IPS-20b (cell line): ENCODE data around the gene DPYD.

Experiments used
- H3K27ac ChIP-seq: one replicate; pipeline ENCODE4 v1.5.1; 2013; ENCODE audit warnings: low read length
- H3K27me3 ChIP-seq: 2 replicates; pipeline ENCODE4 v1.6.1; 2013; ENCODE audit warnings: mild to moderate bottlenecking, low read length, inconsistent platforms; ENCODE audit not compliant: insufficient read depth
- H3K36me3 ChIP-seq: 2 replicates; pipeline ENCODE4 v1.6.1; 2013; ENCODE audit warnings: low read depth, mild to moderate bottlenecking, inconsistent platforms, low read length, moderate library complexity; ENCODE audit not compliant: insufficient read depth
- H3K4me1 ChIP-seq: 2 replicates; pipeline ENCODE4 v1.6.1; 2013; ENCODE audit warnings: mild to moderate bottlenecking, control low read depth, inconsistent platforms, low read length, moderate library complexity; ENCODE audit not compliant: insufficient read depth
- H3K4me3 ChIP-seq: 2 replicates; pipeline ENCODE4 v1.5.1; 2013; ENCODE audit warnings: mild to moderate bottlenecking, low read length, inconsistent platforms
- H3K9ac ChIP-seq: 2 replicates; pipeline ENCODE4 v1.6.1; 2013; ENCODE audit warnings: low read depth, mild to moderate bottlenecking, inconsistent platforms, low read length, moderate library complexity
- H3K9me3 ChIP-seq: 2 replicates; pipeline ENCODE4 v1.6.1; 2013; ENCODE audit warnings: mild to moderate bottlenecking, low read depth, low read length, inconsistent platforms; ENCODE audit not compliant: insufficient read depth

The DPYD gene

GRCh38 chr1:97677702-97678101, 243.1 kb downstream of the DPYD start:
- H3K9me3 ChIP-seq = no peaks in the 10 kb centered on the region
- H3K4me1 ChIP-seq = no peaks in the 10 kb centered on the region
- no peak overlapping the region for H3K9ac ChIP-seq
- no peak overlapping the region for H3K4me3 ChIP-seq
- H3K36me3 ChIP-seq = no peaks in the 10 kb centered on the region
- H3K27ac ChIP-seq = no peak overlapping the region
- no peaks in the 10 kb centered on the region for H3K27me3 ChIP-seq

GRCh38 chr1:97674517-97674916, 246.3 kb downstream of the DPYD start:
- Histone ChIP-seq H3K9ac (no peak overlapping the region), H3K36me3 (no peaks in the 10 kb centered on the region), H3K27ac (no peak overlapping the region), H3K27me3 (no peaks in the 10 kb centered on the region), H3K4me3 (no peak overlapping the region), H3K4me1 (no peaks in the 10 kb centered on the region), H3K9me3 (no peaks in the 10 kb centered on the region)

- H3K4me3 ChIP-seq = no peak overlapping the region
- no peaks in the 10 kb centered on the region for H3K36me3 ChIP-seq
- H3K4me1 ChIP-seq = no peaks in the 10 kb centered on the region; the same call in 1 of the 2 replicates
- no peak overlapping the region for H3K9ac ChIP-seq
- no peaks in the 10 kb centered on the region for H3K27me3 ChIP-seq
- H3K27ac ChIP-seq = no peak overlapping the region
- H3K9me3 ChIP-seq = no peaks in the 10 kb centered on the region
Measured at GRCh38 chr1:97668945-97669344, 251.9 kb downstream of the DPYD start.

GRCh38 chr1:97660431-97661105, 260.3 kb downstream of the DPYD start:
- no peak overlapping the region for H3K9ac ChIP-seq
- no peaks in the 10 kb centered on the region for H3K36me3 ChIP-seq
- no peaks in the 10 kb centered on the region for H3K27me3 ChIP-seq
- no peak overlapping the region for H3K4me3 ChIP-seq
- H3K9me3 ChIP-seq = no peaks in the 10 kb centered on the region
- H3K27ac ChIP-seq = no peak overlapping the region
- H3K4me1 ChIP-seq = no peaks in the 10 kb centered on the region

GRCh38 chr1:97654876-97655585, 265.8 kb downstream of the DPYD start:
- Histone ChIP-seq H3K9me3 (no peaks in the 10 kb centered on the region), H3K4me1 (no peaks in the 10 kb centered on the region), H3K36me3 (no peaks in the 10 kb centered on the region), H3K27ac (no peak overlapping the region), H3K9ac (no peak overlapping the region), H3K27me3 (no peaks in the 10 kb centered on the region), H3K4me3 (no peak overlapping the region)

- H3K9me3 ChIP-seq = peaks cover 5% of the 10 kb centered on the region; the same call in 1 of the 2 replicates
- no peaks in the 10 kb centered on the region for H3K36me3 ChIP-seq
- no peak overlapping the region for H3K27ac ChIP-seq
Measured at GRCh38 chr1:97651250-97651649, 269.6 kb downstream of the DPYD start.

GRCh38 chr1:97649591-97649990, 271.2 kb downstream of the DPYD start:
- H3K9ac ChIP-seq = no peak overlapping the region
- H3K27ac ChIP-seq = no peak overlapping the region
- H3K36me3 ChIP-seq = no peaks in the 10 kb centered on the region
- no peaks in the 10 kb centered on the region for H3K27me3 ChIP-seq
- peaks cover 5% of the 10 kb centered on the region; the same call in 1 of the 2 replicates for H3K9me3 ChIP-seq
- H3K4me1 ChIP-seq = no peaks in the 10 kb centered on the region
- no peak overlapping the region for H3K4me3 ChIP-seq

More at GRCh38 chr1:97651250-97651649, 269.6 kb downstream of the DPYD start:
- Histone ChIP-seq H3K4me1 (no peaks in the 10 kb centered on the region), H3K27me3 (no peaks in the 10 kb centered on the region), H3K9ac (no peak overlapping the region), H3K4me3 (no peak overlapping the region)

DNA sequence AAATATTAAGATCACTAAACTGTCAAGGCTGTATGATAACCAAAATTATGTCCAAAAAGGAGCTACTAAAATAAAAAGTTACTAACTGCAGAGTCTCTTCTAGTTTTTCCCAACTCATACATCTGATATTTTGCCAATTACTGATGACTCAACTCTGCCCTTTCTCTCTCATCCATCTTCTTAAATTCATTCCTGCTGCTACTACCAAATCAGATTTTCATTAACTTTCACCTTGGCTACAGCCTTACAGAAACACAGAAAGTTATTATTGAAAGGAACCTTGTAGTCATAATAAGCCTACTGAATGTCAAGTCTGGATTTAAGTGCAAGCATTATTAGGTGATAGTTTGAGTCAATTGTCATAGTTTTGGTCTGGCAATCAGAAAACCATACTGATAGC, 273.1 kb downstream of the DPYD start:
- peaks cover 5% of the 10 kb centered on the region; the same call in 1 of the 2 replicates for H3K9me3 ChIP-seq
- H3K9ac ChIP-seq = no peak overlapping the region
- no peaks in the 10 kb centered on the region for H3K27me3 ChIP-seq
- H3K4me1 ChIP-seq = no peaks in the 10 kb centered on the region
- H3K36me3 ChIP-seq = no peaks in the 10 kb centered on the region
- H3K4me3 ChIP-seq = no peak overlapping the region
- no peak overlapping the region for H3K27ac ChIP-seq

GRCh38 chr1:97646071-97646470, 274.8 kb downstream of the DPYD start:
- H3K9ac ChIP-seq = no peak overlapping the region
- H3K27me3 ChIP-seq = no peaks in the 10 kb centered on the region
- H3K4me1 ChIP-seq = no peaks in the 10 kb centered on the region
- H3K4me3 ChIP-seq = no peak overlapping the region
- peaks cover 5% of the 10 kb centered on the region; the same call in 1 of the 2 replicates for H3K9me3 ChIP-seq
- no peak overlapping the region for H3K27ac ChIP-seq
- no peaks in the 10 kb centered on the region for H3K36me3 ChIP-seq

- H3K27me3 ChIP-seq = no peaks in the 10 kb centered on the region
- no peak overlapping the region for H3K27ac ChIP-seq
- H3K4me1 ChIP-seq = no peaks in the 10 kb centered on the region
- H3K36me3 ChIP-seq = no peaks in the 10 kb centered on the region
- no peak overlapping the region for H3K4me3 ChIP-seq
- H3K9me3 ChIP-seq = no peaks in the 10 kb centered on the region; the same call in 1 of the 2 replicates
- H3K9ac ChIP-seq = no peak overlapping the region
Measured at GRCh38 chr1:97640677-97641076, 280.2 kb downstream of the DPYD start.

GRCh38 chr1:97636941-97637340, 283.9 kb downstream of the DPYD start:
- Histone ChIP-seq H3K27ac (no peak overlapping the region), H3K9me3 (no peaks in the 10 kb centered on the region), H3K36me3 (no peaks in the 10 kb centered on the region), H3K4me3 (no peak overlapping the region), H3K27me3 (no peaks in the 10 kb centered on the region), H3K4me1 (no peaks in the 10 kb centered on the region), H3K9ac (no peak overlapping the region)

GRCh38 chr1:97634758-97635157, 286.1 kb downstream of the DPYD start:
- H3K4me1 ChIP-seq = no peaks in the 10 kb centered on the region
- H3K9ac ChIP-seq = no peak overlapping the region
- H3K4me3 ChIP-seq = no peak overlapping the region
- no peaks in the 10 kb centered on the region for H3K27me3 ChIP-seq
- no peaks in the 10 kb centered on the region for H3K36me3 ChIP-seq
- no peak overlapping the region for H3K27ac ChIP-seq
- H3K9me3 ChIP-seq = no peaks in the 10 kb centered on the region
